HG03175 (cell line): ENCODE data around the gene FUT7.
"Not testable (repeated sequence)": the region's sequence is repeated elsewhere in the genome, so short reads cannot be mapped to it uniquely, and the experiment has no call there.

Experiments
- ATAC-seq: cut with Tn5 transposase; IDR thresholded peaks from one replicate; pipeline ENCODE4 v1.9.1; 2021; ENCODE audit warnings: mild to moderate bottlenecking, moderate library complexity; ENCODE audit not compliant: unreplicated experiment

Gene FUT7

DNA sequence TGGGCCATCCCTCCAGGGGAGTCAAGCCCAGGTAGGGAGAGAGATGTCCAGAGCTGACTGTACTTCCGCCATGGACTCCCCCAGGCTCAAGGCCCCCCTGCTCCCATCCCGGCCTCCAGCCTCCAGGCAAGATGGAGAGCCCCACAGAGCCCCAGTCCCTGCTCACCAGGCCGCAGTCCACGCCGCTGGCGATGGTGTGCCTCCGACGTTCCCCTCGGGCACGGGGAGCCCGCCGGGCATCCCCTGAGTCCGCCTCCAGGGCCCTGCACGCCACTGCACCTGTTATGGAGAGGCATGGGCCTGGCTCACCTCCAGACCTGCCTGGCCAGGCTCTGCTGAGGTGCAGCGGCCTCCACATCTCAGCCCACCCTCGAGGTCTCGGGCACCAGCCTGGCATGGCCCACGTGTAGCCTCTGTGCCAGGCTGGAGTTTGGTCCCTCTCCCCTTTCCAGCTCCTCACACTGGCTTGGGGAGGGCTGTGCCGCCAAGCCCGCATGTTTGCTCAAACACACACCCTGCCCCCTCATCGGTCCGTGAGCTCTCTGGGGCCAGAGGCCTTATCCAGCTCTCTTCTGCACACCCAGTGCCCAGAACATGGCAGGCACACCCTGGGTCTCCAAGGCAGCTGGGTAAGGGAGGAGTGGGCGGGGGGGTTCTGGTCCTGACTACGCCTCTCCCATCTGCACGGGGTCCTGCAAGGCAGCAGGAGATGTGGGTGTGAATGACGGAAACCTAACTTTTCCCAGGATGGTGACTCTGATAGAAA, 34.4 kb upstream of the FUT7 start:
- no peak for ATAC-seq

DNA sequence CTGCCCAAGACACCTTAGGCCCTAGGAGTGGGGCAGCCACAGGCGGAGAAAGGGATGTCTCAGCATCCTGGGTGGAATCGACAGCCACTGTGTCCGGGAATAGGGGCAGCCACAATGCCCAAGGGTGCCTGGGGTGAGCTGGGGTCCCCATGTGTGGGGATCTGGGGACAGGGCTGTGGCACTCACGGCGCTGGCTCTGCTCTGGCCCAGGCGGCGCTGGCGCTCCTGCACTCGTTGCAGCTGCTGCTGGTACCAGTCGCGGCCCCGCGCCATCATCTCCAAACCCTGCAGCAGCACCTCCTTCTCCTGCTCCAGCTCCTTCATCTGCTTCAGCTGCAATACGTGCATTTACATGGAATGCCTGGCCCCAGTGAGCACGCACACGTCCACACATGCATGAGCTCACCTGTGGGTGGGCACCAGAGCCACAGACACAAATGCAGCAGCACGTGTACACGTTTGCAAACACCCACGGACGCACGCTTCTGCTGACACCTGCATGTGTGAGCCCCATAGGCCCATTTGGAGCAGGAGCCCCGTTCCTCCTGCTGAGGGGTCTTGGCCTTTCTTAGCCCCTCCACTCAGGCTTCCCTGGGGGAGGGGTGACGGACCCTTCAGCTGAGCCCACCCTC, 33.6 kb upstream of the FUT7 start:
- no peak for ATAC-seq

DNA sequence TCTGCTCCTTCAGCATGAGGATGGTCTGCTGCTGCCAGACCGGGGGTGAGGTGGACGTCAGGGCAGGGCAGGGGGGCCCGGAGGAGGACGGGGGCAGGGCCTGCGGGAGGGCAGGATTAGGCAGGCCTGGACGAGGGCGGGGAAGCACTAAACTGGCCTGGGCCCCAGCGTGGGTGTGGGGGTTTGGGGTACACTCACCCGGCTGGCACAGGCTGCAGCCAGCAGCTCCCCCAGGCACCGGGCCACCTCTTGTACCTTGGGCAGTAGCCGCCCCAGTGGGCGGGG, 32.9 kb upstream of the FUT7 start:
- ATAC-seq = no peak

DNA sequence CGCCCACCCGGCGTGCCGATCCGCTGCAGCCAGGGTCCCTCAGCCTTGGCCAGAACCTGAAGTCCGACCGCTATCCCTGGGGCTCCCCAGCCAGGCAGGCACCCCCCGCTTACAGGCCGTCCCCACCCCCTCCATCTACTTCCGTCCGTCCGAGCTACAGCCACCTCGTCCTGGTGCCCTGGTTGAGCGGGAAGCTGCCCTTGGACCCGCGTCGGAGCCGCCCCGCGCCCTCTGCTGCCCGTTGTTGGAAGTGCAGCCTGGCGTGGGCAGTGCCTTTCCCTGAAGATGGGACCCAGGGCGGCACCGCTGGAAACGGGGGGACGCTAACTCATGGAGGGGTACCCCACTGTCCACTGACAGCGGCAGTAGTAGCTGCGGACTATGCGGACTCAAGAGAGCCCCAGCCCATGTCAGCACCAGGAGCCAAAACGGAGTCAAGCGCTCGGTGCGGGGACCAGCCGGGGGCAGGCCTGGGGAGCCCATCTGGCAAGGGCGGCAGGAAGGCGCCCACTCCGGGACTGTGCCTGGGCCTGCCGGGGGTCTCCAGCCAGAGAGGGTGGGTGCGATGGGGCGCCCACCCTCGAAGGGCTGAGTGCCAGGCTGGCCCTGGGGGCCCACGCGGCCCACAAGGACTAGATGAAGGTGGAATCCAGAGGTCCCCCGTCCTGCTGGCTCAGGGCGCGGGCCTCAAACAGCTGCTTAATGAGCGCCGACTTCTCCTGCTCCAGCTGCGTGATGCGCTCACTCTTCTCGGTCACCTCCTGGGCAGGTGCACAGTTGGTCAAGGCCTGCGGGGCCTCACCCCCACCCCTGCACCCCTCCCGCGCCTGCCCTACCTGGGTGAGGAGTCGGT, 32.4 kb upstream of the FUT7 start:
- ATAC-seq = no peak

DNA sequence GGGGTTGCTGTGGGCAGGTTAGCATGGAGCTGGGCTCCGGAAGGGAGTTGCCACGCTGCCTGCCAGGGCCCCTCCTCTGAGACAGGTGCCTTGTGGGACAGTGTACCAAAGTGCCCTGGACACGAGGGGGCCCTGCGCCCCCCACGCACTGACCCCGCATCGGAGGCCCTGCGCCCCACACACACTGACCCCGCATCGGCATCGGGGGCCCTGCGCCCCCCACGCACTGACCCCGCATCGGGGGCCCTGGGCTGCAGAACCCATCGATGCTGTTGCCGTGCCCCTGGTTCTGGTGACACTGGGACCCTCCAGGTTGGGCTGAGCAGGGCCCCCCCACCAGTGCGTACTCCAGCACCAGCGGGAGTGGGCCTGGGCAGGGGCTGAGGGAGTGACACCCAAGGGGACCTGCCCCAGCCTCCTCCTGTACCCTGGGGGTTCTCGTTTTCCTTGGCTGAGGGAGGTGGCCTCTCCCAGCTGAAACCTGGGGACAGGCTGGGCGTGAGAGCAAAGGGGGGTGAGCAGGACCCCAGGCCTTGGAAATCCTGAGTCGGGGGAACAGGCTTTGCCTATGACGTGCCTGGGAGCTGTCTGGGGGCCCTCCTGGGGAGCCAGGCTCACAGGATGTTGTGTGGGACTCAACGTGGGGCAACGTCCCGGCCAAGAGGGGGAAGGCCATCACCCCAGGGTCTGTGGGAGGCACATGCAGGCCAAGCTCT, 31.6 kb upstream of the FUT7 start:
- ATAC-seq = no peak

- ATAC-seq = not testable (repeated sequence)
Observed at GRCh38 chr9:137062798-137063197, 30.9 kb upstream of the FUT7 start.

DNA sequence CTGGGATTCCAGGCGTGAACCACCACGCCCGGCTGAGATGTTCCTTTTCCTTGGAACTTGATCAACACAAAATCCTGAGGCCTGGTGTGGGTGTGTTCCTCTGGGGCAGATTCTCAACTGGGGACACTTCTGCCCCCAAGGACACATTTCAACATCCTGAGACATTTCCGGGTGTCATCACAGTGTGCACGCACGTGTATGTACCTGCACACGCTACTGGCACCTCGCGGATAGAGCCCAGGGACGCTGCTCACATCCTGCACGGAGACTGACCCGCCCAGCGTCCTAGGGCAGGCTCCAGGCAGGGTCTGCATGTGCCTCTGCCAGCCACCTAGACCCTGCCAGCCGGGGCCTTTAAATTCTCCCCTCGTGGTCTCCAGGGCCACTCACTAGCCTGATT, 30.5 kb upstream of the FUT7 start:
- ATAC-seq = no peak

- no peak for ATAC-seq
Observed at GRCh38 chr9:137058521-137059234, 26.8 kb upstream of the FUT7 start.

DNA sequence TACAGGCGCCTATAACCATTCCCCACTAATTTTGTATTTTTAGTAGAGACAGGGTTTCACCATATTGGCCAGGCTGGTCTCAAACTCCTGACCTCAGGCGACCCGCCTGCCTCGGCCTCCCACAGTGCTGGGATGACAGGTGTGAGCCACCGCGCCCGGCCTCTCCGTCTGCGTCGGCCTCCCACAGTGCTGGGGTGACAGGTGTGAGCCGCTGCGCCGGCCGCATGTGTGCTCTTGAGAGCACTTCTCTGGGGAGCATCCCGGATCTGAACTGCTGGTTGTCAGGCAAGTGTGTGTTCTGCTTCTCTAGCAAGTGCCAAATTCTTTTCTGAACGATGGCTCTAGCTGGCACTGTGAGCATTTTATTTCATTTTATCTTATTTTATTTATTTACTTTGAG, 25.7 kb upstream of the FUT7 start:
- ATAC-seq = no peak

GRCh38 chr9:137056739-137057415, 25.0 kb upstream of the FUT7 start:
- no peak for ATAC-seq

DNA sequence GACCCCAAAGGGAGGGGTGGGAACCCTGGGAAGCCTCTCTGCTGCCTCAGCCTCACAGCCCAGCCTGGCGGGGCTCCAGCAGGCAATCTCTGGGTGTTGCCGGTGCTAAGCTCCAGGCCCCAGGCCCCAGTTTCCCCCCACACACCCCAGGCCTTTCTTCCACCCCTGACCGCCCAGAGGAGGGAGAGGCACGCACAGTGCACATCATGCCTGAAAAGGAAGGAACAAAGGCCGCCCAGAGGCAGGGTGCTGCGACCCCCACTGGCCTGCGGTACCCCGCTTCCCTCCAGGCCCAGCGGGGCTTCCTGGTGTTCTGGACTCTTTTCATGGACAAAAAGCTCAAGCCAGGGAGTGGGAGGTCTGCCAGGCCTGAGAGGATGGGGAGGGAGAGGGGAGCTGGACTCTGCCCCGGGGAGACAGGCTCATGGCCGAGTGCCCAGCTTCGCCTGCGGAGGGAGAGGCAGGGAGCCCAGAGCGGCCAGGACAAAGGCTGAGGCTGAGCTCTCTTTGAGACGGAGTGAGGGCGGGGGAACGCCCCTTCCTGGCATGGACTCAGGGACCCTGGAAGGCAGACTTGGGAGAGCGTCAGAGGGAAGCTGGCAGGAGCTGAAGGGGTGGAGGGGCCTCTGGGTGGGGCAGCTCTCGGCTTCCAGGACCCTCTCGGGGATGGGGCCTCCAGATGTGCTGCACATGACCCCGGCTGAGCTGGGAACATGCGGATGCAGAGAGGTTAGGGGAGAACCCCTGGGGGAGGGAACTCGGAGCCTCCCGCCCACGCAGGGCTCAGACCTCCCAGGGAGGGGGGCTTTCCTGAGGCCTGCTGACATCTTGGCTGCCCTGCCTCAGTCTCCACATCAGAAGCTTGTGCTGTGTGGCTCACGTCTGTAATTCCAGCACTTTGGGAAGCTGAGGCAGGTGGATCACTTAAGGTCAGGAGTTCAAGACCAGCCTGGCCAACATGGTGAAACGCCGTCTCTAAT, 23.8 kb upstream of the FUT7 start:
- ATAC-seq = no peak

DNA sequence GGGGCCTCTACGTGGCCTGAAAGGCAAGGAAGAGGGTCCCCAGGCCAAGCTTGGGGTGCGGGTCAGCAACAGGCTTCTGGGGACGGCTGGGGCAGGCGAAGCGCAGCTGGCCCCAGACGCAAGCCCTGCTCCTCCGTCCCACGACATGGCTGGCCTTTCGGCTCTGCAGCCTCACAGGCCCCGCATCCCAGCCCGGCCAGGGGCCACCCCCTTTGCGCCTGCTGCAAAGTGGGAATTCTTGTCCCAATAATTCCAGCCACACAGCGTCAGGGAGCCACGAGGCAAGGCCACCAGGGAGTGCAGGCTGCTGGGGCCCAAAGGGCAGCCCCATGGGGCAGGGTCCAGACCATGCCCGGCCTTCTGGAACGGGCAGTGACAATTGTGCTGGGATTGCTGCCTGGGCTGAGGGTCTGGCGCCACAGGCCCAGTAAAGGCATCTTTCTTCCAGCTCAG, 23.1 kb upstream of the FUT7 start:
- no peak for ATAC-seq

- no peak for ATAC-seq
Observed at GRCh38 chr9:137053944-137054931, 22.4 kb upstream of the FUT7 start, which contains the start of gene ENTPD2. ENTPD2 (minus strand) TSS chr9:137054061; CDS start chr9:137053997, 64 bp downstream.

GRCh38 chr9:137052998-137053943, 21.4 kb upstream of the FUT7 start:
- no peak for ATAC-seq

DNA sequence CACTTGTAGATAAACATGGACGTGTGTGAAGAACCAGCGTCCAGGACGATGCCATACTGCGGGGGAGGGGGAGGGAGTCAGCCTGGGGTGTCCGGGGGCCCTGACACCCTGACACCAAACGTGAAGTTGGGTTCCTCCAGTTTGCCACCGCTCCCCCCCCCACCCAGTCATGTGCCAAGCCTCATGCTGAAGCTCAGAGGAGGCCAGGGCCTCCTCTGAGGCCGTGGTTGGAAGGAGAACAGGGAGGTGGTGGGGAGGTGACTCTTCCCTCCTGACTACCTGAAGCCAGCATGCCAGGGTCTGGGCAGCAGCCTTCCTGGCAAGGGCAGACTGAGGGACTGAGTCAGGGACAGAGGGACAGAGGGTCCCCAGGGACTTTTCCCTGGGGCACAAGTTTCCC, 20.4 kb upstream of the FUT7 start:
- no peak for ATAC-seq

DNA sequence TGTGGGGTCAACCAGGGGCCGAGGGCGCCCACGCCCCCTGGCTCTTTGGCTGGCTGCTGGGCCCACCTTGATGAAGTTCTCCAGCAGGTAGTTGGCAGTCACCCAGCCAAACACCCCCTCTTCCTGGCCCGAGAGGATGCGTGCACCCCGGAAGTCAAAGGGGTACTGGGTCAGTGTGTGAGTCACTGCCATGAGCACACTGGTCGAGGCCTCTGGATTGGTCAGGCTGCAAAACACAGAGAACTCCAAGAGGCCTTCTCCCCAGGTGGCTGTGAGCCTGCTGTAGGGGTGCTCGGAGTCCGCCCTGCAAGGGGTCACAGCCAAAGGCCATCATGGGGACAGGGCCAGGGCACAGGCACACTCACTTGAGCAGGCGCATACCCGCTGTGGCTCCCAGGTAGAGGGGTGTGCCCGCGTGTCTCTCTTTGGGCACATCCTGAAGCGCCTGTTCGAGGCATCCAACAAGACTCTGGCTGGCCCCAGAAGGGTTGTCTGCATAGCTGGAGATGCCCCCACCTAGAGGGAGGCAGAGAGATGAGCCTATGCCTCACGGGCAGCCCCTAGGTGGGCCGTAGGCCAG, 19.3 kb upstream of the FUT7 start:
- no peak for ATAC-seq
